Ramos (cell line): ENCODE results near the gene KRT73.

Source experiments
- in situ Hi-C: fragments of 300-500 bp; cut with MboI; formaldehyde crosslinking; loops from one replicate; pipeline ENCODE4 v1.14.3; 2022; ENCODE audit warnings: low sequenced_read_pairs; ENCODE audit not compliant: unreplicated experiment

KRT73 gene

GRCh38 chr12:52627395-52628110 lies 9.2 kb upstream of the KRT73 start:
- in situ Hi-C loops: no loop called here

- in situ Hi-C loops: no loop called here
These were observed 4.0 kb upstream of the KRT73 start for GRCh38 chr12:52622349-52622748.

- in situ Hi-C loops: no loop called here
These were observed 507 bp upstream of the KRT73 start for GRCh38 chr12:52618866-52619265.

GRCh38 chr12:52617403-52617785 lies 965 bp downstream of the KRT73 start:
- in situ Hi-C loops: no loop called here

GRCh38 chr12:52616680-52617402 lies 1.5 kb downstream of the KRT73 start:
- in situ Hi-C loops: no loop called here

- in situ Hi-C loops: no loop called here
These were observed 2.4 kb downstream of the KRT73 start for GRCh38 chr12:52615912-52616311.

GRCh38 chr12:52615208-52615868 lies 3.0 kb downstream of the KRT73 start:
- in situ Hi-C loops: no loop called here

- in situ Hi-C loops: no loop called here
These were observed 3.8 kb downstream of the KRT73 start for GRCh38 chr12:52614381-52615207.

- in situ Hi-C loops: no loop called here
These were observed 4.9 kb downstream of the KRT73 start for GRCh38 chr12:52613384-52614030.

- in situ Hi-C loops: no loop called here
These were observed 5.7 kb downstream of the KRT73 start for GRCh38 chr12:52612431-52613383.

GRCh38 chr12:52611080-52611468 lies 7.3 kb downstream of the KRT73 start:
- in situ Hi-C loops: no loop called here

GRCh38 chr12:52608826-52609630 lies 9.3 kb downstream of the KRT73 start:
- in situ Hi-C loops: no loop called here

- in situ Hi-C loops: no loop called here
These were observed 10.2 kb downstream of the KRT73 start for GRCh38 chr12:52608161-52608560.

GRCh38 chr12:52607314-52607713 lies 11.0 kb downstream of the KRT73 start:
- in situ Hi-C loops: no loop called here

GRCh38 chr12:52606581-52607218 lies 11.7 kb downstream of the KRT73 start:
- in situ Hi-C loops: no loop called here

- in situ Hi-C loops: no loop called here
These were observed 12.3 kb downstream of the KRT73 start for GRCh38 chr12:52606096-52606495.

- in situ Hi-C loops: no loop called here
These were observed 12.8 kb downstream of the KRT73 start for GRCh38 chr12:52605542-52605941.

- in situ Hi-C loops: no loop called here
These were observed 13.5 kb downstream of the KRT73 start for GRCh38 chr12:52604859-52605258.
